Measurements from ENCODE around the gene C1orf167.

DNA sequence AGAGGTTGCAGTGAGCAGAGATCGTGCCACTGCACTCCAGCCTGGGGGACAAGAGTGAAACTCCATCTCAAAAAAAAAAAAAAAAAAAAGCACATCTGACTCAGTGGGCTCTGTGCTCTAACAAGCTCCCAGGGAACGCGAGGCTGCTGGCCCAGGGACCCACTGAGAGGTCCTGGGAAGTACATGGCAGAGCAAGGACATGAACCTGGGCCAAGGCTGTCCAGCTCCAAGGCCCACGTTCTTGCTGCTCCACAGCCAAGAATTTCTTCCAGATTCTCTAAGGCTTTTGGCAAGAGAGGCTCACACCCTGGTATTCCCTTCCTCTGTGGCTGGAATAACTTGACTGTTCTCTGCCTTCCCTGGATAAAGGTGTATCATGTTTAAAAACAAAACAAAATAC, 41.5 kb upstream of the C1orf167 start:
- TF ChIP-seq, protein P1, sequence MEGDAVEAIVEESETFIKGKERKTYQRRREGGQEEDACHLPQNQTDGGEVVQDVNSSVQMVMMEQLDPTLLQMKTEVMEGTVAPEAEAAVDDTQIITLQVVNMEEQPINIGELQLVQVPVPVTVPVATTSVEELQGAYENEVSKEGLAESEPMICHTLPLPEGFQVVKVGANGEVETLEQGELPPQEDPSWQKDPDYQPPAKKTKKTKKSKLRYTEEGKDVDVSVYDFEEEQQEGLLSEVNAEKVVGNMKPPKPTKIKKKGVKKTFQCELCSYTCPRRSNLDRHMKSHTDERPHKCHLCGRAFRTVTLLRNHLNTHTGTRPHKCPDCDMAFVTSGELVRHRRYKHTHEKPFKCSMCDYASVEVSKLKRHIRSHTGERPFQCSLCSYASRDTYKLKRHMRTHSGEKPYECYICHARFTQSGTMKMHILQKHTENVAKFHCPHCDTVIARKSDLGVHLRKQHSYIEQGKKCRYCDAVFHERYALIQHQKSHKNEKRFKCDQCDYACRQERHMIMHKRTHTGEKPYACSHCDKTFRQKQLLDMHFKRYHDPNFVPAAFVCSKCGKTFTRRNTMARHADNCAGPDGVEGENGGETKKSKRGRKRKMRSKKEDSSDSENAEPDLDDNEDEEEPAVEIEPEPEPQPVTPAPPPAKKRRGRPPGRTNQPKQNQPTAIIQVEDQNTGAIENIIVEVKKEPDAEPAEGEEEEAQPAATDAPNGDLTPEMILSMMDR (IDR thresholded peaks at IDR 0.05; ENCODE audit: insufficient read depth, low read length, poor library complexity, severe bottlenecking) = no peak
- no peak for TF ChIP-seq EZH2phosphoT487 (conservative IDR thresholded peaks at IDR 0.05; ENCODE audit: low read length)
